Adipocyte (in vitro differentiated cells): ENCODE data around the gene DIPK1C.

Experiments
- DNase-seq: peaks from one replicate; pipeline ENCODE4 v3.0.0-alpha.2; 2015; ENCODE audit warnings: low read depth
- H3K27me3 ChIP-seq: replicated peaks from 2 replicates; pipeline ENCODE4 v1.7.0; 2013; ENCODE audit warnings: mild to moderate bottlenecking, low read length, moderate library complexity; ENCODE audit not compliant: control insufficient read depth, insufficient read depth
- H3K36me3 ChIP-seq: 2 replicates; pipeline ENCODE4 v1.7.0; 2013; ENCODE audit warnings: low read length, mild to moderate bottlenecking, moderate library complexity; ENCODE audit not compliant: control insufficient read depth, insufficient read depth, severe bottlenecking
- H3K4me1 ChIP-seq: 2 replicates; pipeline ENCODE4 v1.7.0; 2013; ENCODE audit warnings: mild to moderate bottlenecking, low read length, moderate library complexity; ENCODE audit not compliant: control insufficient read depth, insufficient read depth
- H3K4me3 ChIP-seq: 2 replicates; pipeline ENCODE4 v1.7.0; 2013; ENCODE audit warnings: mild to moderate bottlenecking, low read length, moderate library complexity
- H3K9ac ChIP-seq: 2 replicates; pipeline ENCODE4 v1.7.0; 2013; ENCODE audit warnings: mild to moderate bottlenecking, low read length, moderate library complexity
- H3K9me3 ChIP-seq: 2 replicates; pipeline ENCODE4 v1.7.0; 2013; ENCODE audit warnings: mild to moderate bottlenecking, low read length, moderate library complexity; ENCODE audit not compliant: control insufficient read depth

The DIPK1C gene

DNA sequence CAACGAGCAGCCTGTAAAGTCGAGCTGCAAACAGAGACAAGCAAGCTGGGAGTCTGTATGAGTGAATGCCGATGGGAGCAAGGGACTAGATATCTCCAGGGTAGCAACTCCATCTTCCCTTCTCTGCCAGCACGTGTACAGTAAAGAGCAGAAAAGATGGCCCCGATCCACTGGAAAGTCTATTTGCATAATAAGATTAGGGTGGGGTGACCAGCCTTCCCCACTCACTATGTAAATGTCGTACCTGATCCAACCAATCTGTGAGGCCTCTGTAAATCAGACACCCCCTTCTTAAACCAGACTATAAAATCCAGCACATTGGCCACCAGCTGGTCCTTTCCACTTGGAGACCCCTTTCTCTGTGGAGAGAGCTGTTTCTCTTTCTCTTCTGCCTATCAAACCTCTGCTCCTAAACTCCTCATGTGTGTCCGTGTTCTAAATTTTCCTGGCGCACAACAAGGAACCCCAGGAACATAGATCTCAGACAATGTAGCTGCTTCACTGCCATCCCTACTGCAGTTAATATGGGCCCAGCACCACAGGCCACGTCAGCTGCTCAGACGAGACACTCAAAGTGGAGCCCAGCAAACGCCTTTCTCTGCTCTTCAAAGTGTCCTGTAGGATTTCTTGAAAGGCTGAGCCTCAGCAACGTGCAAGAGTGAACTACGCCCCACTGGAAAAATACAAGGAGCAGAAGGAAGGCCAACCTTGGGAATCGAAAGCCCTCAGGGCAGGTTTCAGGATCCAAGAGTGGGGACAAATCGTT, 26.1 kb downstream of the DIPK1C start:
- no peak overlapping the region for H3K4me3 ChIP-seq
- no peak overlapping the region for H3K9ac ChIP-seq
- H3K4me1 ChIP-seq = no peaks in the 10 kb centered on the region
- H3K27me3 ChIP-seq = peaks cover 38% of the 10 kb centered on the region
- peaks cover 18% of the 10 kb centered on the region for H3K9me3 ChIP-seq
- H3K36me3 ChIP-seq = no peaks in the 10 kb centered on the region
- DNase-seq = no peak

DNA sequence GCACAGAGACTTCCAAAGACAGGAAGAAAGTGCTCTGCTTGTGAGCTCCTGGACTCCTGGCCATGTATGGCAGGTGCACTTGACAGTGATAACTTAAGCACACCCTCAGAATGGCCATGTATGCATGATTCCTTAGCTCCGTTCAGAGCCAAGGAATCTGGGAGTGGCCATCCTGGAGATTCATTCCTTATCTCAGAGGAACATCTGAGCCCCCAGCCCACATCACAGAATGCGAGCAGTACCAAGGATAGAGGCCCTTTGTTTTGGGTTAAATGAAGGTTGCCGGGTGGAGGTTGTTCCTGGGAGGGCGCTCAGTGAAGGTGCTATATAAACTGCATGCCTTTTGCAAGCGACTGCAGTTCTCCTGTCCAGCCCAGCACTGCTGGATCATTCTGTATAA, 26.9 kb downstream of the DIPK1C start:
- Histone ChIP-seq H3K4me3 (no peak overlapping the region), H3K9me3 (peaks cover 26% of the 10 kb centered on the region), H3K9ac (no peak overlapping the region), H3K4me1 (no peaks in the 10 kb centered on the region), H3K27me3 (peaks cover 34% of the 10 kb centered on the region), H3K36me3 (no peaks in the 10 kb centered on the region)
- no peak for DNase-seq

DNA sequence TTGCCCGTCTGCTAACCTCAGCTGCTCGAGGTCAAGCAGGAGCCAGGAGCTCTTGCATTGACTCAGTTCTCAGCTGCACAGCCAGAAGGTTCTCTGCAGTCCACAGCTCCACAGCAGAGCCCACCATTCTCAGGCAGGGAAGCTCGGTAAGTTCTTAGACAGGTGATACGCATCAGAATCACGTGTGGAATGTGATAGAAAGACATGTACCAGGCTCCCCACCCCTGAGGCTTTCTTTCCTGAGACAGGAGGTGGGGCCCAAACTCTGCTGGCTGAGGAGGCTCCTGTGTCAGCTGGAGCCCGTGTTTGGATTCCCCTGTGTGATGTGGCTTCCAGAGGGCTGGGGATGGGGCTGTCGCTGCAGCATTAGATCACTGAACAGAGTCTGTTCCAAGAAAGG, 28.0 kb downstream of the DIPK1C start:
- H3K9ac ChIP-seq = no peak overlapping the region
- no peak for DNase-seq
- no peaks in the 10 kb centered on the region for H3K36me3 ChIP-seq
- H3K4me1 ChIP-seq = no peaks in the 10 kb centered on the region
- H3K27me3 ChIP-seq = peaks cover 35% of the 10 kb centered on the region
- H3K9me3 ChIP-seq = peaks cover 36% of the 10 kb centered on the region
- H3K4me3 ChIP-seq = no peak overlapping the region

DNA sequence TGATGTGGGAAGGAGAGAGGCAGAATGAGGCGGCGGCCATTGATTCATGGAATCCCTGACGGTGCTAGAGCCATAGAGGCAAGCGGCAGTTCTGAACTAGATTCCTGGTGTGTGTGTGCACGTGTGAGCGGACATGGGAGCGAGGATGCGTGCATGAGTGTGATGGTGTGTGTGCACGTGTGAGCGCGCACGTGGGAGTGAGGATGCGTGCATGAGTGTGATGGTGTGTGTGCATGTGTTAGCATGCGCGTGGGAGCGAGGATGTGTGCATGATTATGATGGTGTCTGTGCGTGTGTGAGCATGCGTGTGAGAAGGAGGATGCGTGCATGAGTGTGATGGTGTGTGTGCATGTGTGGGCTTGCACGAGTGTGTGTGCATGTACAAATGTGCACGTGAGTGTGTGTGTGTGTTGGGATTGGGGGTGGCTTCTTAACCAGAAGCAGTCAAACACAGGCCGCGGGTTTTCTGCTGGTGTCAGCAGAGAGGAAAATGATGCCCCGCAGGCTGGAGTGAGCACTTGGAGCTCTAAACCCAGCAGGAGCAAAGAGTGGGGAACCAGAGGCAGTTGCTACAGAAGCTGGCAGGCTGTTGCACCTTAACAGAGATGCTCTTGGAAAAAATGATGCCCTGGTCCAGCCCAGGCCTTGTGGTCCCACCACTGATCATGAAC, 29.5 kb downstream of the DIPK1C start:
- Histone ChIP-seq H3K9ac (no peak overlapping the region), H3K27me3 (peaks cover 28% of the 10 kb centered on the region), H3K4me1 (no peaks in the 10 kb centered on the region), H3K4me3 (no peak overlapping the region), H3K9me3 (peaks cover 40% of the 10 kb centered on the region), H3K36me3 (no peaks in the 10 kb centered on the region)
- DNase-seq = no peak

DNA sequence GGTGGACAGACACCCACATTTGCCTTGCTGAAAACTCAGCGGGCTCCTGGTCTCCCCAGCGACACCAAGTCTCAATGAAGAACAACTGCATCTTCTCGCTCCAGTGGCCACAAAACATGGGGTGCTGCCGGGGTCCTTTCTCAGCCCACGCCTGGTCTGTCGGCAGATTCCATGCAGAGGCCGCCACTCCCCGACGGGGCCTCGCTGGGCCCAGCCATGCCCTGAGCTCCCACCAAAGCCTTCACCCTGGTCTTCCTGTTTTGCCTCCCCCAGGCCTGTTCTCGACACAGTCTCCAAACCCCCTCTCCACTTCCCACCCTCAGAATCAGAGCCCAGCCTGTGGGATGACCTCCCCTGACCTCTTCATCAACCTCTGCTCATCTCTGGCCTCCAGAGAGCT, 31.2 kb downstream of the DIPK1C start:
- H3K4me1 ChIP-seq = no peaks in the 10 kb centered on the region
- no peaks in the 10 kb centered on the region for H3K36me3 ChIP-seq
- no peak for DNase-seq
- peaks cover 40% of the 10 kb centered on the region for H3K9me3 ChIP-seq
- H3K4me3 ChIP-seq = no peak overlapping the region
- peaks cover 27% of the 10 kb centered on the region for H3K27me3 ChIP-seq
- H3K9ac ChIP-seq = no peak overlapping the region

DNA sequence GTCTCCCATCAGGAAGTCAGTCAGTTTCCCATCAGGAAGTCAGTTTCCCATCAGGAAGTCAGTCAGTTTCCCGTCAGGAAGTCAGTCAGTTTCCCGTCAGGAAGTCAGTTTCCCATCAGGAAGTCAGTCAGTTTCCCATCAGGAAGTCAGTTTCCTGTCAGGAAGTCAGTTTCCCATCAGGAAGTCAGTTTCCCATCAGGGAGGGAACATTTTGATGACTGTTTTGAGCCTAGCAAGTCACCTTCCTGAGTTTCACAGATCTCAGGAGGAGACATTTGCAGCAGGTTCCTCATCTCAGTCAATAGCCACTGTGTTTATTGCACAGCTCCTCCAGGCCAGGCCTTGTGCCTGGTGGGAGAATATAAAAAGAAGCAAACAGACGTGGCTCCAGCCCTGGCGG, 31.9 kb downstream of the DIPK1C start:
- Histone ChIP-seq H3K9me3 (peaks cover 40% of the 10 kb centered on the region), H3K9ac (no peak overlapping the region), H3K4me3 (no peak overlapping the region), H3K27me3 (peaks cover 27% of the 10 kb centered on the region), H3K36me3 (no peaks in the 10 kb centered on the region), H3K4me1 (no peaks in the 10 kb centered on the region)
- DNase-seq = no peak

DNA sequence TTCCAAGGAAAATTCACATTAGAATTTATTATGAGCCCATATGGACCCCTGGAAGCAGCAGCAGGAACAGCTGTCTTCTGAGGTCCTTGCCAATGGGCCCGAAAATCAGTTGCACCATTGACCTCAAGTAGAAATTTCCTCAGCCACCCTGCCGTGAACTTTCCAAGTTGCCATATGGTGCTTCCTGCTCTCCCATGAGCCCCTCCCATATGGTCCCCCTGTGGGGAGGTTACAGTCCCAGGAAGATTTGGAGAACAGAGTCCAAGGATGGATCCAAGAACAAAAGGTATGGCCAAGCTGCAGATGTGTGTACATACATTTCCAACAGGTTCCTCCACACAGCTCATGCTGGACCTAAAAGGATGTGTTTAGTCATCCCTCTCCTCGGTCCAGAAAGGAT, 34.6 kb downstream of the DIPK1C start:
- no peak for DNase-seq
- Histone ChIP-seq H3K9me3 (peaks cover 36% of the 10 kb centered on the region), H3K36me3 (no peaks in the 10 kb centered on the region), H3K4me1 (no peaks in the 10 kb centered on the region), H3K4me3 (no peak overlapping the region), H3K27me3 (peaks cover 30% of the 10 kb centered on the region), H3K9ac (no peak overlapping the region)

DNA sequence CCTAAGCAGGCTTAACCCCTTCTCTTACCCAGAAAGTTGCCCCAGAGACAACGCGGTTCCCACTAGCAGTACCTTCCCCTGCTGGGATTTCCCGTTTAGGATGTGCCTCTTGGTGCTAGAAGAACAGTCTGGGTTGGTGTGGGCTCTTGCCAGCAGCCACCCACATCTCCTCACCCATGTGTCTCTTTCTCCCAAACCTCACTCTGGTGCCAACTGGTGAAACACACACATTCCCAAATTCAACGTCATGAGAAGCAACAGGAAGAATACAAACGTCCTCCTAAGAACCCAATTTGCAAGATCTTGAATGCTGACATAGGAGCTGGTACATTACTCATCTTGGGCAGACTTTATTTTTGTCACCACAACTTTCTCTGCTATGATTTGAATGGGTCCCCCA, 36.2 kb downstream of the DIPK1C start:
- Histone ChIP-seq H3K4me3 (no peak overlapping the region), H3K9ac (no peak overlapping the region), H3K27me3 (peaks cover 41% of the 10 kb centered on the region), H3K9me3 (peaks cover 22% of the 10 kb centered on the region), H3K36me3 (no peaks in the 10 kb centered on the region), H3K4me1 (no peaks in the 10 kb centered on the region)
- DNase-seq = no peak

DNA sequence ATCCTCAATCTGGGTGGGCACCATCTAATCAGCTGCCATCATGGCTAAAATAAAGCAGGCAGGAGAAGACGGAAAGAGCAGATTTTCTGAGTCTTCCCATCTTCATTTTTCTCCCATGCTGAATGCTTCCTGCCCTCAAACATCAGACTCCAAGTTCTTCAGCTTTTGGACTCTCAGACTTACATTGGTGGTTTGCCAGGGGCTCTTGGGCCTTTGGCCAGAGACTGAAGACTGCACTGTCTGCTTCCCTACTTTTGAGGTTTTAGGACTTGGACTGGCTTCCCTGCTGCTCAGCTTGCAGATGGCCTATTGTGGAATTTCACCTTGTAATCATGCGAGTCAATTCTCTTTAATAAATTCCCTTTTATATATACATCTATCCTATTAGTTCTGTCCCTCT, 36.6 kb downstream of the DIPK1C start:
- Histone ChIP-seq H3K4me1 (no peaks in the 10 kb centered on the region), H3K36me3 (no peaks in the 10 kb centered on the region), H3K9me3 (peaks cover 17% of the 10 kb centered on the region), H3K27me3 (peaks cover 45% of the 10 kb centered on the region), H3K9ac (no peak overlapping the region), H3K4me3 (no peak overlapping the region)
- no peak for DNase-seq

DNA sequence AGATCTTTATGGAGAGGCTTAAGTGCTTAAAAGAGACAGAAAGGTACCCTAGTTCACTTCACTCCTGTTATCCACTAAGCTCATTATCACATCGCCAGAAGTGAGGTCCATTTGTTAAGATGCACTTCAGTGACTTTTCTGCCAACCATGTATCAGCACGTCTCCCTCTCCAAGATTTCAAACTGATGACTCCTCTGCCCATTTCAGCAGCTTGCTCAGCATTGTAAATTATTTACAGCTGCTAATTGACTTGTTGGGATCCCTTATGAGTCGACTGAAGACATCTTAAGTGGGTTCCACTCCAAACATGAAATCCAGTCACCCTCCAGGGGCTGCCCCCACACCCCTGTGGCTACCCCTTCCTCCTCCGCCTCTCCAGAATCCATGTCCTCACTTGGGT, 37.3 kb downstream of the DIPK1C start:
- H3K4me1 ChIP-seq = no peaks in the 10 kb centered on the region
- peaks cover 10% of the 10 kb centered on the region for H3K9me3 ChIP-seq
- no peak for DNase-seq
- no peak overlapping the region for H3K9ac ChIP-seq
- peaks cover 48% of the 10 kb centered on the region for H3K27me3 ChIP-seq
- H3K4me3 ChIP-seq = no peak overlapping the region
- H3K36me3 ChIP-seq = no peaks in the 10 kb centered on the region

DNA sequence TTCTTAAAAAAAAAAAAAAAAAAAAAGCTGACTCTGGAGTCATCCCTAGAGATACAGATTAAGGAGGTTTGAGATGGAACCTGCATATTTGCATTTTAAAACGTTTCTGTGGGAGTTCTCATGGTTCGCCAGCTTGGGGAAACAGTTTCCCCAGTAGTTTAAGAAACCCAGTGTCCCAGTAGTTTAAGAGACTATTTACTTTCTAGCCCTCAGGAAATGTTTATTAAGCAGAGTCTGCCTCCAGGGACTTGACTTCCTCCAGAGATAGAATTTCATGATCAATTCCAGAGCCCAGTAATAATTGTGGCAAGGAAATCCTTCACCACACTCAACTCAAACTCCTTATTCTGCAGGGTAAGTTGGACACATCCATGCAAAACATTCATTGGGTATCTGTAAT, 39.1 kb downstream of the DIPK1C start:
- Histone ChIP-seq H3K9me3 (no peaks in the 10 kb centered on the region), H3K4me3 (no peak overlapping the region), H3K9ac (no peak overlapping the region), H3K27me3 (peaks cover 61% of the 10 kb centered on the region), H3K36me3 (no peaks in the 10 kb centered on the region), H3K4me1 (no peaks in the 10 kb centered on the region)
- no peak for DNase-seq
